SIG-M5 treated with dmso at 0.1 percent for 504 hours (cell line): ENCODE data around the gene BSG.

Experiments
- DNase-seq: peaks from one replicate; lab custom pipeline; 2025; ENCODE audit not compliant: unreplicated experiment; lab: John Stamatoyannopoulos, UW

BSG gene

GRCh38 chr19:572140-572742 lies at the start of gene BSG:
BSG (plus strand) TSS chr19:572596; CDS start chr19:572635, 39 bp downstream.
- peak; percentile 93 for DNase-seq

- DNase-seq = no peak
Observed at GRCh38 chr19:522726-523125, 49.7 kb upstream of the BSG start.

- no peak for DNase-seq
Observed at GRCh38 chr19:524062-524674, 48.2 kb upstream of the BSG start.

- no peak for DNase-seq
Observed at GRCh38 chr19:525029-525428, 47.4 kb upstream of the BSG start.

- DNase-seq = no peak
Observed at GRCh38 chr19:525857-526419, 46.5 kb upstream of the BSG start.

GRCh38 chr19:530134-531008 lies 42.0 kb upstream of the BSG start:
- no peak for DNase-seq

- DNase-seq = peak; percentile 76
Observed at GRCh38 chr19:531009-531752, 41.2 kb upstream of the BSG start.

- no peak for DNase-seq
Observed at GRCh38 chr19:531753-532560, 40.4 kb upstream of the BSG start, which contains the start of gene CDC34. CDC34 (plus strand) TSS chr19:531760; CDS start chr19:531932, 172 bp downstream.

- DNase-seq = peak; percentile 32
Observed at GRCh38 chr19:532561-533363, 39.6 kb upstream of the BSG start.

GRCh38 chr19:533364-534058 lies 38.9 kb upstream of the BSG start:
- DNase-seq = no peak

GRCh38 chr19:534088-534487 lies 38.3 kb upstream of the BSG start:
- DNase-seq = no peak

- DNase-seq = no peak
Observed at GRCh38 chr19:535017-535835, 37.2 kb upstream of the BSG start.

GRCh38 chr19:536031-536880 lies 36.1 kb upstream of the BSG start:
- no peak for DNase-seq

GRCh38 chr19:536881-537404 lies 35.5 kb upstream of the BSG start:
- DNase-seq = no peak

GRCh38 chr19:538641-539428 lies 33.6 kb upstream of the BSG start:
- DNase-seq = no peak
